ENCODE results near the gene WDR47.

WDR47 gene

DNA sequence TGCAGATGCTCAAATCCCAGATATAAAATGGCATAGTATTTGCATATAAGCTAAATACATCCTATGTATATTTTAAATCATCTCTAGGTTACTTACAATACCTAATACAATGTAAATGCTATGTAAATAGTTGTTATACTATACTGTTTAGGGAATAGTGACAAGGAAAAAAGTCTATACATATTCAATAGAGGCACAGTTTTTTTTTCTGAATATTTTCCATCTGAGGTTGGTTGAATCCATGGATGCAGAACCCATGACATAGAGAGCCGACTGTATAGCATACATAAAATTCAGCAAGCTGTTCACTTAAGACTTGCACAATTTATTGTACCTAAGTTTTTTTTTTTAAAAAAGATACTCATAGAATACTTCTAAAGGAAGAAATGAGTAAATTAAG lies 27.4 kb upstream of the WDR47 start:
- no CpG with 5 or more reads among the region's 1 CpG for WGBS (ENCODE audit: extremely low coverage, insufficient coverage, insufficient read length)
- Histone ChIP-seq H3K4ac (ENCODE audit: low read depth, low read length) (no peak overlapping the region), H2AFZ (ENCODE audit: insufficient read depth, low read length, poor library complexity) (no peak overlapping the region), H2AK5ac (ENCODE audit: low read length) (no peak overlapping the region), H3K36me3 (ENCODE audit: control insufficient read depth in 1 of 2, insufficient read depth in 2 of 2, low read length in 2 of 2) (peaks cover 27 to 28% of the 10 kb centered on the region in 2 experiments), H3K9me3 (ENCODE audit: insufficient read depth, low read depth, low read length) (peaks cover 2% of the 10 kb centered on the region), H4K12ac (ENCODE audit: low read depth, low read length) (no peak overlapping the region), H3K4me2 (ENCODE audit: low read length) (no peak overlapping the region), H3K4me3 (ENCODE audit: low read depth, low read length) (no peak overlapping the region), H3K27me3 (ENCODE audit: insufficient read depth, low read length) (no peaks in the 10 kb centered on the region), H3K9ac (ENCODE audit: low read length) (no peak overlapping the region), H3K27ac (ENCODE audit: low read depth, low read length) (no peak overlapping the region), H4K8ac (ENCODE audit: low read depth, low read length) (no peak overlapping the region), H3K79me2 (ENCODE audit: control insufficient read depth, insufficient read depth, low read length, poor library complexity) (peaks cover 3% of the 10 kb centered on the region), H2BK5ac (ENCODE audit: low read depth, low read length, poor library complexity) (no peak overlapping the region), H2BK120ac (ENCODE audit: insufficient read depth, low read length, poor library complexity) (no peak overlapping the region), H3K14ac (ENCODE audit: low read length) (no peak overlapping the region), H3K4me1 (ENCODE audit: control insufficient read depth in 1 of 2, insufficient read depth in 2 of 2, low read length in 2 of 2) (peaks cover 7 to 14% of the 10 kb centered on the region in 2 experiments), H2BK12ac (ENCODE audit: low read length) (no peak overlapping the region), H3K79me1 (ENCODE audit: low read length) (peaks cover 1% of the 10 kb centered on the region), H3K18ac (ENCODE audit: low read length) (no peak overlapping the region), H4K91ac (ENCODE audit: low read depth, low read length) (no peak overlapping the region), H3K23ac (ENCODE audit: low read length) (no peak overlapping the region)
- no peak for DNase-seq

DNA sequence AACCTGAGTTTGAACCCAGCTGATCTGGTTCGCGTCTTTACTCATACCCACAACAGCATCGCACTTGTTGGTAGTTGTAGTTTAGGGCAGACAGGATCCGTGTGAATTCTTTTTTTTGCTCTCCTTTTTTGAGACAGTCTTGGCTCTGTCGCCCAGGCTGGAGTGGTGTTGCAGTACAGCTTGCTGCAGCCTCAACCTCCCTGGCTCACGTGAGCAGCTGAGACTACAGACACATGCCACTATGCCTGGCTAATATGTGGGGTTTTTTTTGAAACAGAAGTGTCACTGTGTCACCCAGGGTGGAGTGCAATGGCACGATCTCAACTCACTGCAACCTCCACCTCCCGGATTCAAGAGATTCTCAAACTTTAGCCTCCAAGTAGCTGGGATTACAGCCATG lies 26.0 kb upstream of the WDR47 start:
- Histone ChIP-seq H3K9me3 (ENCODE audit: insufficient read depth, low read depth, low read length) (no peaks in the 10 kb centered on the region), H3K18ac (ENCODE audit: low read length) (peak overlapping the region; percentile 50), H3K79me2 (ENCODE audit: control insufficient read depth, insufficient read depth, low read length, poor library complexity) (peaks cover 3% of the 10 kb centered on the region), H2BK12ac (ENCODE audit: low read length) (no peak overlapping the region), H4K91ac (ENCODE audit: low read depth, low read length) (no peak overlapping the region), H2BK5ac (ENCODE audit: low read depth, low read length, poor library complexity) (no peak overlapping the region), H3K4me1 (ENCODE audit: control insufficient read depth in 1 of 2, insufficient read depth in 2 of 2, low read length in 2 of 2) (peaks cover 7 to 14% of the 10 kb centered on the region in 2 experiments), H4K8ac (ENCODE audit: low read depth, low read length) (no peak overlapping the region), H2AFZ (ENCODE audit: insufficient read depth, low read length, poor library complexity) (no peak overlapping the region), H3K23ac (ENCODE audit: low read length) (no peak overlapping the region), H4K12ac (ENCODE audit: low read depth, low read length) (no peak overlapping the region), H3K4me2 (ENCODE audit: low read length) (no peak overlapping the region), H3K9ac (ENCODE audit: low read length) (peak overlapping the region; percentile 66), H3K79me1 (ENCODE audit: low read length) (peaks cover 1% of the 10 kb centered on the region), H3K14ac (ENCODE audit: low read length) (no peak overlapping the region), H3K36me3 (ENCODE audit: control insufficient read depth in 1 of 2, insufficient read depth in 2 of 2, low read length in 2 of 2) (peaks cover 22 to 26% of the 10 kb centered on the region in 2 experiments), H3K4ac (ENCODE audit: low read depth, low read length) (no peak overlapping the region), H2BK120ac (ENCODE audit: insufficient read depth, low read length, poor library complexity) (no peak overlapping the region), H3K27me3 (ENCODE audit: insufficient read depth, low read length) (no peaks in the 10 kb centered on the region), H3K4me3 (ENCODE audit: low read depth, low read length) (no peak overlapping the region), H2AK5ac (ENCODE audit: low read length) (no peak overlapping the region), H3K27ac (ENCODE audit: low read depth, low read length) (peak overlapping the region; percentile 4)
- no CpG with 5 or more reads among the region's 8 CpGs for WGBS (ENCODE audit: extremely low coverage, insufficient coverage, insufficient read length)
- no peak for DNase-seq

DNA sequence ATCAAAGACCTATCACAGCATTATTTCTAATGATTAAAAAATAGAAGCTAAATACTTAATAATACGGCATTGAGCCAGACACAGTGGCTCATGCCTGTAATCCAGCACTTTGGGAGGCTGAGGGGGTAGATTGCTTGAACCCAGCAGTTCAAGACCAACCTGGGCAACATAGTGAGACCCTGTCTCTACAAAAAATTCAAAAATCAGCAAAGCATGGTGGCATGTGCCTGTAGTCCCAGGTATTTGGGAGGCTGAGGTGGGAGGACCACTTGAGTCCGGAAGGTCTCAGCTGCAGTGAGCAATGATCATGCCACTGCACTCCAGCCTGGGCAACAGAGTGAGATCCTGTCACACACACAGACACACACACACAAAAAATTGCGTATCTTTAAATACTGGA lies 23.2 kb upstream of the WDR47 start:
- H3K4ac ChIP-seq (ENCODE audit: low read depth, low read length) = no peak overlapping the region
- no peaks in the 10 kb centered on the region for H3K27me3 ChIP-seq (ENCODE audit: insufficient read depth, low read length)
- H3K14ac ChIP-seq (ENCODE audit: low read length) = no peak overlapping the region
- H4K91ac ChIP-seq (ENCODE audit: low read depth, low read length) = no peak overlapping the region
- no peak overlapping the region for H2BK5ac ChIP-seq (ENCODE audit: low read depth, low read length, poor library complexity)
- no peak overlapping the region for H3K4me3 ChIP-seq (ENCODE audit: low read depth, low read length)
- no peak overlapping the region for H3K27ac ChIP-seq (ENCODE audit: low read depth, low read length)
- H2BK120ac ChIP-seq (ENCODE audit: insufficient read depth, low read length, poor library complexity) = no peak overlapping the region
- peaks cover 7 to 14% of the 10 kb centered on the region in 2 experiments for H3K4me1 ChIP-seq (ENCODE audit: control insufficient read depth in 1 of 2, insufficient read depth in 2 of 2, low read length in 2 of 2)
- WGBS (ENCODE audit: extremely low coverage, insufficient coverage, insufficient read length) = no CpG with 5 or more reads among the region's 3 CpGs
- no peaks in the 10 kb centered on the region for H3K9me3 ChIP-seq (ENCODE audit: insufficient read depth, low read depth, low read length)
- no peak overlapping the region for H3K23ac ChIP-seq (ENCODE audit: low read length)
- H3K79me2 ChIP-seq (ENCODE audit: control insufficient read depth, insufficient read depth, low read length, poor library complexity) = peaks cover 3% of the 10 kb centered on the region
- H2BK12ac ChIP-seq (ENCODE audit: low read length) = no peak overlapping the region
- no peak overlapping the region for H3K18ac ChIP-seq (ENCODE audit: low read length)
- H3K79me1 ChIP-seq (ENCODE audit: low read length) = peaks cover 1% of the 10 kb centered on the region
- no peak overlapping the region for H2AFZ ChIP-seq (ENCODE audit: insufficient read depth, low read length, poor library complexity)
- H4K8ac ChIP-seq (ENCODE audit: low read depth, low read length) = no peak overlapping the region
- no peak overlapping the region for H2AK5ac ChIP-seq (ENCODE audit: low read length)
- H3K9ac ChIP-seq (ENCODE audit: low read length) = no peak overlapping the region
- no peak for DNase-seq
- H3K4me2 ChIP-seq (ENCODE audit: low read length) = no peak overlapping the region
- peaks cover 16 to 20% of the 10 kb centered on the region in 2 experiments for H3K36me3 ChIP-seq (ENCODE audit: control insufficient read depth in 1 of 2, insufficient read depth in 2 of 2, low read length in 2 of 2)
- no peak overlapping the region for H4K12ac ChIP-seq (ENCODE audit: low read depth, low read length)

DNA sequence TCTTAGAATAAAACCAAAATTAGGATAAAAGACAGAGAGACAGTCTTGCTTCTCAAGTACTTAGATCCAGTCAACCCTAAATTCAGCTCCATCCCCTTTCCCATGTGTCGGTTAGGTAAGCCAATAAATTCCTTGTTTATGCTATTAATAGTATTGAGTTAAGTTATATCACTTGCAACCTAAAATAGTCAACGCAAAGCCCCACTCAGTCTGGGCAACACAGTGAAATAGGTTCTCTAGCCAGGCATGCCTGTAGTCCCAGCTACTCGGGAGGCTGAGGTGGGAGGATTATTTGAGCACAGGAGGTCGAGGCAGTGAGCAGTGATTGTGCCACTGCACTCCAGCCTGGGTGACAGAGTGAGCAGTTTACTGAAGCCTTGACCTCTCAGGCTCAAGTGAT lies 19.3 kb upstream of the WDR47 start:
- H2AK5ac ChIP-seq (ENCODE audit: low read length) = no peak overlapping the region
- WGBS (ENCODE audit: extremely low coverage, insufficient coverage, insufficient read length) = no CpG with 5 or more reads among the region's 4 CpGs
- no peak overlapping the region for H2BK120ac ChIP-seq (ENCODE audit: insufficient read depth, low read length, poor library complexity)
- no peak overlapping the region for H4K91ac ChIP-seq (ENCODE audit: low read depth, low read length)
- H3K4me1 ChIP-seq (ENCODE audit: control insufficient read depth in 1 of 2, insufficient read depth in 2 of 2, low read length in 2 of 2) = no peaks in the 10 kb centered on the region
- no peak overlapping the region for H3K27ac ChIP-seq (ENCODE audit: low read depth, low read length)
- no peaks in the 10 kb centered on the region for H3K79me1 ChIP-seq (ENCODE audit: low read length)
- no peak overlapping the region for H3K4me3 ChIP-seq (ENCODE audit: low read depth, low read length)
- no peak overlapping the region for H2BK12ac ChIP-seq (ENCODE audit: low read length)
- H3K9me3 ChIP-seq (ENCODE audit: insufficient read depth, low read depth, low read length) = no peaks in the 10 kb centered on the region
- H3K4ac ChIP-seq (ENCODE audit: low read depth, low read length) = no peak overlapping the region
- H3K79me2 ChIP-seq (ENCODE audit: control insufficient read depth, insufficient read depth, low read length, poor library complexity) = no peaks in the 10 kb centered on the region
- H4K12ac ChIP-seq (ENCODE audit: low read depth, low read length) = no peak overlapping the region
- DNase-seq = no peak
- H3K36me3 ChIP-seq (ENCODE audit: control insufficient read depth in 1 of 2, insufficient read depth in 2 of 2, low read length in 2 of 2) = peaks cover 7 to 13% of the 10 kb centered on the region in 2 experiments
- no peak overlapping the region for H3K14ac ChIP-seq (ENCODE audit: low read length)
- no peak overlapping the region for H2BK5ac ChIP-seq (ENCODE audit: low read depth, low read length, poor library complexity)
- no peak overlapping the region for H2AFZ ChIP-seq (ENCODE audit: insufficient read depth, low read length, poor library complexity)
- no peaks in the 10 kb centered on the region for H3K27me3 ChIP-seq (ENCODE audit: insufficient read depth, low read length)
- H3K9ac ChIP-seq (ENCODE audit: low read length) = no peak overlapping the region
- H3K18ac ChIP-seq (ENCODE audit: low read length) = no peak overlapping the region
- H3K4me2 ChIP-seq (ENCODE audit: low read length) = no peak overlapping the region
- no peak overlapping the region for H3K23ac ChIP-seq (ENCODE audit: low read length)
- H4K8ac ChIP-seq (ENCODE audit: low read depth, low read length) = no peak overlapping the region
